GM21737 (cell line): ENCODE data around the gene HSBP1.

Experiments used
- ATAC-seq: cut with Tn5 transposase; IDR thresholded peaks from one replicate; pipeline ENCODE4 v1.9.1; 2021; ENCODE audit warnings: mild to moderate bottlenecking, moderate library complexity; ENCODE audit not compliant: unreplicated experiment

HSBP1 gene

DNA sequence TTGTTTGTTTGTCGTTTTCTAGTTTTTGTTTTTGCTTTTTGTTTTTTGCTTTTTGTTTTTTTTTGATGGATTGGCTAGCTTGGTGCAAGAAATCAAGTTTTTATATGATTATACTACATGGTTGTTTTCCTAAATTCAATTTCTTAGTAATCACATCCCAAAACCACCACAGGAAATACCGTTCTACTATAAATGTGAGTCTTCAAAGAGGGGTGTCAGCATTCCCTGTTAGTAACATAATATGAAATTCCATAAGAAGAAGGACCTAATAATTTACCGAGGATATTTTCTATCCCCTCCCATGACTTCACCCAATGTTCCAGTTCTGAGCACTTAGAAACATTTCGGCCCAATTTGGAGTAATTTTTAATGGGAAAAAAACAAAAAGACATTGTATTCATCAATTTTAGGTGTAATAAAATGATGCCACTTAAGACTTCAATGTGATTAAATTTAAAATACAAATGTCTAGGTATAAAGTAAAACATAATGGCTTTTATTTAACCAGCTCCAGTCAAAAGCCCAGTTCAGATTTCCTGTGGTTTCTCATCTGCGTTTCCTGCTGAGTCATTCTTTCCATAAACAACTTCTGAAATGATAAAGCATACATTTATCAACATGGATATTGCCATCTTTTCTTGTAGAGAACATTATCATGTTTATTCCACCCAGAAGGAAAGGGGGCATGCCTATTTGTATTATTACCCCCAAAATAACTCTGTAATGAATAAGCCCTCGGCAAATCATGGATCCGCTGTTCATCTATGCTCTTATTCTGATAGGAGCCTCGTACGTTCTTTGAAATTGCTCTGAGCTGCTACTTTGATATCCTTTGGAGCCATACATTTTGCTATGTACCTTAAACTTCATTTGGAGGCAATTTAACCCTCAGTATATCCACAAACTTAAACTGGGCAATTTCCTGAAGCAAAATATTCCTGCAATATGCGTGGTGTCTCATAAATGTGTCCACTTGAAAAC, 28.1 kb downstream of the HSBP1 start:
- ATAC-seq: no peak

DNA sequence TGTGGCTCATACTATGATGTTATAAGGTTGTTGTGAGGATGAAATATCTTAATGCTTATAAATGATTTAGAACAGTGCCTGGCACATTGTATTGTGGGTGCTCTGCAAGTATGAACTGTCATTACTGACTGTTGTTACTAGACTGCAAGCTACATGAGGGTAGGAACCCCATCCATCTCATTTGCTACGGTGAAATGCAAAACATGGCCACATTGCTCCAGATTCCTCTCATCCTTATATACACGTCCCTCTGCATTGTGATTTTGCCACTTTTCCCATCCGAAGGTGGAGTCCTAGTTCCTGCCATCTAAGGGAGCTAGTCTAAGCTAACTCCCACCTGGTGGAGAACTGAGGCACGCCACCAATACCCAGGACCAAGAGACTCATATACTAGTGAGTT, 29.8 kb downstream of the HSBP1 start:
- ATAC-seq: no peak

DNA sequence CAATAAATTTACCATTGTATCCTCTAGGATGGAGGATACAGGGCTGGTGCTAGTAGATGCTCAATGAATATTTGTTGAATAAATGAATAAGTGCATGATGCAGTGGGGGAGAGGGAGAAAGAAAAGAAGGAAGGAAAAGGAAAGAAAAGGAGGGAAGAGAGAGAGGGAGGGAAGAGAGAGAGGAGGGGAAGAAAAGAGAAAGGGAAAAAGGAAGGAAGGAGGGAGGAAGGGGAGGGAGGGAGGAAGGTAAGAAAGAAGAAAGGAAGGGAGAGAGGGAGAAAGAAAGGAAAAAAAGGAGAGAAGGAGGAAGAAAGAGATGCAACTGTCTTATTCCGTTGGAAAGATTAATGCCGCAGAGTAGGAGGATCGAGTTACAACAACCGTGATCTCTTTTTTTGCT, 30.4 kb downstream of the HSBP1 start:
- no peak for ATAC-seq

DNA sequence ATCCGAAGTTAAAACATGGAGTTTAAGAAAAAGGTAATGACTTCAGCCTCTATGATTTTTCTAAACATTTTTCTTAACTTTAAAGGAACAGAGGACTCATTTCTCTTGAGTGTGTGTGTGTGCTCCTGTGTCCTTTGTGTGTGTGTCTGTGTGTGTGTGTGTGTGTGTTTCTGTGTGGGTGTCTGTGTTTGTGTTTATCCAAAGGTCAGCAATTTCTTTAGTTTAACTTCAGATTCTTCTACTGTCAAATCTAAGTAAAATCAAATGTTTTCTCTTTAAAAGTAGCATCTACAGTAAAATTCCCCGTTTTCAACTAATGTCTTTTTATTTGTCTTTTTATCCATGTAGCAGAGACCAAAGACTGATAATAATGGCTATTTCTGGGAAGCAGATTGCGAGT, 31.8 kb downstream of the HSBP1 start:
- no peak for ATAC-seq

DNA sequence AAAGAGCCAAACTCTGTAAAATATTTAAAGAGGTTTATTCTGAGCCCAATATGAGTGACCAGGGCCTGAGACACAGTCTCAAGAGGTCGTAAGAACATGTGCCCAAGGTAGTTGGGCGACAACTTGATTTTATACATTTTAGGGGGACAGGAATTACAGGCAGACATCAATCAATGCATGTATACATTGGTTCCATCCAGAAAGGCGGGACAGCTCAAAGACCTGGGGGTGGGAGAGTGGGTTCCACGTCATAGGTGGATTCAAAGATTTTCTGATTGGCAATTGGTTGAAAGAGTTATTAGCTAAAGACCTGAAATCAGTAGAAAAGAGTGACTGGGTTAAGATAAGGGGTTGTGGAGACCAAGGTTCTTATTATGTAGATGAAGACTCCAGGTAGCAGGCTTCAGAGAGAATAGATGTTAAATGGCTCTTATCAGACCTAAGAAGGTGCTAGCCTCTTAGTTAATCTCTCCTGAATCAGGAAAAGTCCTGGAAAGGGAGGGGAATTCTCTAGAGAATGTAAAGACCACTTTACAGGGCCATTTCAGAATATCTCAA, 32.4 kb downstream of the HSBP1 start:
- ATAC-seq: no peak

DNA sequence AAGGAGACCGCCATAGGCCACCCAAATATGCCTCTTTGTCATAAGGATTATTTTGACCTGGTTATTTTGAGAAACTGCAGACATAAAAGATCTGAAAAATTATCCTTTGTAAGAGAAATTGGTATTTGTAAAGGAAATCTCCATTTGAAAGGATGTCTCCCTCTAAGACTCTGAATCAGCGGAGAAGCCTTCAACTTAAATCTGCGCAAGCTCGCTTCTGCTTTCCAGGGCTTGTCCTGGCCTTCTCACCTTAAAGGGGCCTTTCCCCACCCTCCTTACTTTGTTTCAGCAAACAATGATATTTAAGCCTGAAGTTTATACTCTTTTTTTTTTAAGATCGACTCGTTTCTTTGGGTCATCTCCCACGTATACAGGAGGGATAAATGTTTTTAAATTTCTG, 34.5 kb downstream of the HSBP1 start:
- no peak for ATAC-seq

DNA sequence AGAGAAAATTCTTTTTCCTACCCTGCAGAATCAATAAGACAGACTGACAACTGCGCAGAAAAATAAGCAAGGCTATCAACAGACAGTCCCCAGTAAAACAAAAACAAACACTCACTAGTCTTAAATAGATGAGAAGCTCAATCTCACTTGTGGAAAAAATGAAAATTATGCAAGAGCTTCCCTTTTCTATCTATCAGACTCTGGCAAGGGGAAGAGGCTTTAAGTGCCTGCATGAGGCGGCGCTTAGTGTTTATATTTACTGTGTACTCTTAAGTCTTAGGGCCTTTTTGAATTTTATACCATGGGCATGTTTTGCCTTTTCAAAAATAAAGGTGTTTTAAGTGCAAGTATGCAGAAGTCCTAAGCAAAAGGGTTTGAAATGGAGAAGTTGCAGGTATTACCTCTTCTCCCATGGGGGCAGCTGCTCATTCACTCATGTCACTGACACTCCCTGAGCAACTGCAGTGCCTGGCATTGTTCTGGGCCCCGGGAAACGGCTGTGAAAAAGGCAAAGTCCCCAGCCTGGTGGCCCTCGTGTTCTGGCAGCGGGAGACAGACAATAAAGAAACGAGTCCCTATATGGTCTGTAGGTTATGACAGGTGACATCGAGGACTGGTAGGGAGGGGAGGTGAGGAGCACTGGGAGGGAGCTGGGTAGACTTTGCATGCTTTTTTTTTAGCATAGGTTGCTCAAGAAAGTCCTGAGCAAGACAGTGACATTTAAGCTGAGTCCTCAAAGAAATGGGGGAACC, 35.2 kb downstream of the HSBP1 start:
- ATAC-seq: no peak

DNA sequence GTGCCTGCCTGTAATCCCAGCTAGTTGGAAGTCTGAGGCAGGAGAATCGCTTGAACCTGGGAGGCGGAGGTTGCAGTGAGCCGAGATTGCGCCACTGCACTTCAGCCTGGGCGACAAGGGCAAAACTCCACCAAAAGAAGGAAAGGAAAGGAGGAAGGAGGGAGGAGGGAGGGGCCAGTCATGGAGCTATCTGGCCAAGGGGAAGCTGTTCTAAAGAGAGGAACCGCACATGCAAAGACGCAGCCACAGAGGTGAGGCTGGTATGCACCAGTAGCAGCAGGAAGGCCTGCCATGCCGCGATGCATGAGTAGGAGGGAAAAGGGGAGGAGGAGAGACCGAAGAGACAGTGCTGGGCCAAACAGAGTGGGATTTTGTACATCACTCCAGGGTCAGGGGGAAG, 35.9 kb downstream of the HSBP1 start:
- no peak for ATAC-seq

DNA sequence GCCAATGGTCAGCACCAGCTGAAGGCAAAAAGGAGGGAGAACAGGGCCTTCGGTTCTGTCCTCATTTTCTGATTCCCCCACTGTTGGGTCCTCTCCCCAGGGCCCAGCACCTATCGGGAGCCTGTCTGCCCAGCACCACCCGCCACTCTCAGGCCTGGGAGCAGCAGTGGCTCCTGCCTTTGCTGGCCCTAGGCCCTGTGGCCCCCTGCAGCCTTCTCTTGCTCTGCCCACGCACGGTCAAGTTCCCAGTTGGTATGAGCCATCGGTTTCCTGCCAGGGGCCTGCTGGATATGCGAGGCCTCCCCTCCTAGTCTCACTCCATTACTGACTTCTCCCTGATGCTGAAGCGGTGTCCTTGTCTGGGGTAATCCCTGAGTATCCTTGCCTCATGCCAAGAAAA, 37.5 kb downstream of the HSBP1 start:
- ATAC-seq: no peak

DNA sequence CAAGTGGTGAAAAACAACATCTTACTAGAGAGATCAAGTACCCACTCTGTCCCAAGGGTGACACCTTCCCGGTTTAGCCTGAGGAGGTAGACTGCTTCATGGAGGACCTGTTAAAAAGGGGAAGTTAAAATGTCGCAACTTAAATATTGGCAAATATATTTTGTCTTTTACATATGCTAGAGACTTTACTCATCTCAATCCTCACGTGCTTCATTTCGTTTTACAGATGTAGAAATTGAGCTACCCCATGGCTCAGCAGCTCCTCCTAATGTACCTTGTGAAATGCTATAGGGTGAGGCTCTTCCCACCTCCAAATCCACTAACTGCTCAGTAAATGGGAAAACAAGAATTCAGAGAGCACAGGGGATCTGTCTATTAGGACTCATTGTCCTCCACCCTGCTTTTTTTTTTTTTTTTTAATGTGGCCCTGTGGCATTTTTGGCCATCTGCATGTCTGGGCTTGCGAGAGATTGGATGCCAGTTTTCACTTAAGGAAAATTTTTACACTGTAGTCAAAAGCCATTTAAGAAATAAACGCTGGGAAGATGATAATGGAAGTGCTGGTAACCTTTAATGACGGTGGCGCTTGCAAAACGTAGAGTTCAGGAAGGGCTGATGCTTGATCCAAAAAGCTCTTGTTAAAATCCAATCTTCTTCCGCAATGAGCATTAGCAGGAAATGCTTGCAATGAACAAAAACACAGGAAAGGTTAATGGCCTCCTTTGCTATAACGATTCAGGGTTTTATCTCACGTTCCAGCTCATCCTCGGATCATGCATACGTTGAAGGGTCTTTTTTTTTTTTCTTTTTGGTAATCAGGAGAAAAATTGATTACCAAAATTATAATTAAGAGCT, 39.8 kb downstream of the HSBP1 start:
- no peak for ATAC-seq

DNA sequence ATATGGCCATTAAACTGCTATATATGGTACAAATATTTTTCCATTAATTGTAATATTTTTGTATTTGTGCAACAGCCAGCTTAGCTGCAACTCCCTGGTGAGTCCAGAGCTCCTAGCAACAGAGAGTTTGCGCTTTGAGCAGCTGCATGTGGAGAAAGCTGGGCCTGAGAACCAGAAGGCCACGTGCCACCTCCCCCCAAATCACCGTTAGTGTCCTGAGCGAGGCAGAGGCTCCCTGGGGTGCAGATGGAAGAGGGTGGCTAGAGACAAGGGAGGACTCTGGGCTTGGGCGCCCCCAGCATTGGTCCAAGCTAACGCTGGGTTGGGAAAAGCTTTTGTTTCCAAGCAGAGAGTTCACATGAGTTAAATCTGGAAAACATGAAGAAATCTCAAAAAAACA, 41.6 kb downstream of the HSBP1 start:
- no peak for ATAC-seq

DNA sequence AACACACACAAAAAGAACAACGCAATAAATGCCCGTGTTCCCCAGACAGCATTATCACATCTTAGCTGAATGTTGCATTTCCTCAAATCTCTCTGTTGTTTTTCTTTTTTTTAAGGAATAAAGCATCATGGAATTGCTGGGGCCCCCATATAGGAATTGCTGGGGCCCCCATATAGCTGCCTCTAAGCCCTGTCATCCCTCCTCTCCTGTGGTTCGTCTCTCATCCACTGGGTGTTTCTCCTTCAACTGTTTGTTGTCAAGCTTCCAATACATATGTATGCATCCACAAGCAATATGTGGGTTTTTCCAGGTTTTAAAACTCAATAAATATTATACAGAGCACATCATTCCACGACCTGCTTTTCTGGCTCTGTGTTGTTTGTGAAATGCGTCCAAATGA, 43.2 kb downstream of the HSBP1 start:
- ATAC-seq: no peak

DNA sequence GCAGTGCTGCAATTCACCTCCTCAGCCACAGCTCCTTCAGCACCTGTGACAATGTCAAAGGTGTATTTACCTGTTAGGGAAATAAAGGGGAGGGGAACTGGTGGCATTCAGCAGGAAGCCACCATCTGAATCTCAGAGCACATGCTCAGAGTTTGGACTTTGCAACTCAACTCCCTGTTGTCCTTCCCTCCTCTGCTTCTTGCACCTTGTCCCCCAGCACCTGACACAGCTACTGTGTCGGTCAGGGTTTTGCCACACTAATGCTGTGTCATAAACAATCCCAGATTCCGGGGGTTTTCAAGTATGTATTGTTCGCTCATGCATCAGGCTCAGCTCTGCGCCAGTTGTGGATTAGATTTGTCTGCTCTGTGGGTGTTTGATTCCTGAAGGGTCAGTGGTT, 43.7 kb downstream of the HSBP1 start:
- ATAC-seq: no peak

DNA sequence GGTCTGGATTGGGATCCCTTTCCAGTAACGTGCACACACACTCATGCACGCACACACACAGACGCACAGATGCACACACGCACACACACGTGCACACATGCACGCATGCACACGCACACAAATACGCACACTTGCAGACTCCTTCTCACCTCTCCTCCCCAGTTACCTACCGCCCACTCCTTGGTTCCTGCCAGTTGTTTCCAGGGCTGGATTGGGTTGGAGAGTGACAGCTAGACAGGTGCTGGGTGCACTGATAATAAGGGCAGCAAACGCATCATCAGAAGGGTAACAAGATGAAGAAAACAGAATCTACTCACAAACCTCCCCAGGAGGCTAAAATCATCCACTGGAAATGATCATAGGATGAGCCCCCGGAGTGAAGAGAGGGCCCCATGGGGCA, 45.0 kb downstream of the HSBP1 start:
- ATAC-seq: no peak

DNA sequence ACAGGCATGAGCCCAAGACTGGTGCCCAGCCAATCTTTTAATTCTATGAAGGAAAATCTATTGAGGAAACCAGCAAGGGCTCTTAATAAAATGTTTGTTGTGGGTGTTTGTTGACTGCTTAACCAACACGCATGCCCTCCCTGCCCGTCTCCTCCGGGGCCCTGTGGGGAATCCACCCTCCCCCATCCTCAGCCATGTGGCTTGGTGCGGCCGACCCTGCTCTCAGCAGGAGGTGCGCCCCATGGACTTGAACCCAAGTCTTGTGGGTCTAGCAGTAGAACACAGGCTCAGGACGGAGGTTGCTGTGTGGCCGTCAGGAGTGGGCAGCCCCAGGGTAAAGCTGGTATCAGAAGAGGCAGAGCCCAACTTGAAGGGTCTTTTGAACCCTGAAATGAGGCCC, 46.1 kb downstream of the HSBP1 start:
- ATAC-seq: no peak

DNA sequence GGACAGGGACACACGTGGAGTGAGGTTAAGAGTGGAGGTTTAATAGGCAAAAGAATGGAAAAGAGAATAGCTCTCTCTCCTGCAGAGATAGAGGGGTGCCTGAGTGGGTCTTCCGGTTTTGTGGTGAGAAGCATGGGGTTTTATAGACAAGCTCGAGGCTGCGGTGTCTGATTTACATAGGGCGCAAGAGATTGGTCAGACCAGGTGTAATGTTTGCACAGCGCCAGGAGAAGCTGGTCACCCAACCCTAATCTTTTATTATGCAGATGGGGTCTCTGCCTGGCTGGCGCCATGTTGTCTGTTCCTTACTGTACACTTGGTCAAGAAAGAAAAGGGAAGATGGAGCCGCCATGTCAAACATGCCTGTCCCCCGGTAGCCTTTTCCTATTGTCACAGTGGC, 46.6 kb downstream of the HSBP1 start:
- ATAC-seq: no peak

DNA sequence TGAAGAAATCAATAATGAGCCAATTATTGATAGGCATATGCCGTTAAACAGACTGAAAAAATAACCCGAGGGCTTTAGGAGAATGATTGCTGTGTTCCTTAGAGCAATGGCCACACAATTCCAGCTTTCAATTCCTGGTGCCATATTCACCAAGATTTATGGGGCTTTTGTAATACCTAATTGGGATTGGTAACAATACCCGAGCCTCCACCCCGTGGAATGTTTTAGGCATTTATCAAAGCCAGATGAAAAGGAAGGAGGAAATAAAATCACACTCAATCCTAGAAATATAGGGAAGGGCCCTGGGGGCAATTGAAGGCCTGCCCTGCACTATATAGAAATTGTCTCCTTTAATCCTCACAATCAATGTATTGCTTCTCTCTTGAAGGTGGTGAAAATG, 49.0 kb downstream of the HSBP1 start:
- ATAC-seq: no peak

DNA sequence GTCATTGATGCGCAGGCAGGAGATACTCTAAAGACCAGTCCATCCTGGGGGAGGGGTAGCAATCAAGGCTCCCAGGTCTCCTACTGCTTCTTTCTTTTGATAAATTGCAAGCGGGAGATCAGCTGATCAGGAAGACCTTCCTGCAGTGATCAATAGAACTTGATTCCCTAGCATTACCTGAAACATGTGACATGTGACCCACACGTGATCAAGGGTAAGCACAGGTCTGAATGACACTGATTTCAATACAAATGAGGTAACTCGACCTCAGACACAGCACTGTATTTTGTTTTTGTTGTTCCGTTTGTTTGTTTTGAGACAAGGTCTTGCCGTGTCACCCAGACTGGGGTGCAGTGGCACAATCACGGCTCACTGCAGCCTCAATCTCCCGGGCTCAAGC, 51.5 kb downstream of the HSBP1 start:
- ATAC-seq: no peak

DNA sequence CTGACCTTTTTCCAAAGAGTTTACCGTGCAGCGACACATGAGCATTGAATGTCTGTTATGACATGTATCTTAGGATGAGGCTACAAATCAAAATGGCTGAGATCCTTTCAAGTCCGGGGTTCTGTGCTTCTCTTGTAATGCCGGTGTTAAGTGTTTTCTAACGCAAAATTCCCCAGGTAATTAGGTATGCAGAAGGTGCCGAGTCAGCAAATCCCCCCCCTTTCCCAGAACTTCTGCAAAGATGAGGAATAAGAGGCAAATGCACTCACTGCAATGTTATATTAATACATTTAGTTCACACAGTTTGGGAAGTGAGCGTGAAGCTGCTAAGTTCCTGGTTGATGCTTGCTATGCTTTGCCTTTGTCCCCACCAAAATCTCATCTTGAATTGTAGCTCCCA, 54.9 kb downstream of the HSBP1 start:
- no peak for ATAC-seq

DNA sequence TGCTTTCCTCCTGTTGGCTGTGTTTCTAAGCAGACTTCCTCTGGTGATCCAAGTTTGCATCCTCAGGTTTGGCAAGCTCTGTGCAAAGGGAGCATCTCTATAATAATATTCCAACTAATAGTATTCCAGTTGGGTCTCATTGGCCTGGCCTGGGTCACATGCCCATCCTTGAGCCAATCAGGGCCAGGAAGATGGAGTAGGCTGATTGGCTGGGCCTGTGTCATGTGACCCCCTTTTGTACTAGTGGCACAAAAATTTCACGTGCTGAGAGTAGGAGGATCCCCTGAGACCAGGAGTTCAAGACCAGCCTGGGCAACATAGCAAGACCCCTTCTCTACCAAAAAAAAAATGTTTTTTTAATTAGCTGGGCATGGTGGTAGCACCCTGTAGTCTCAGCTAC, 55.9 kb downstream of the HSBP1 start:
- no peak for ATAC-seq
